ENCODE measurements around the gene OR11L1.

The OR11L1 gene

DNA sequence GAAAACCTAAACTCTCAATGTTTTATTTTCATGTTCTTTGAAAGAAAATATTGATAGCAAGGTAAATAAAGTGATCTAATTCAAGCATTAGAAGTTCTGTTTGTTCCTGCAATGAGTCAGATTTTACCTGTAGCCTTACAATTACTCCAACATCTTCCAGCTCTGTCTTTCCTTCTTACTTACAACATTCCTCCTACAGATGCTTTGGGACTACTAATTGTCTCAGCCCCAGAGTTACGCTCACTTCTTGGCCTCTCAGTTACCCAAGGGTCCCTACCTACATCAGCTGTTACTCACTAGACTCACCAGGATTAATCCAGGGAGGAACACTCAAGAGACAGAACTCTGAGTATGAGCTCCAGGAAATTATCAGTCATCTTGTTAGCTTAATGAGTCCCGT, 44.2 kb downstream of the OR11L1 start:
- DNase-seq, result no peak

Data from stimulated activated CD4-positive, alpha-beta T cell treated with anti-CD3 and anti-CD28 coated beads, Interleukin-4, amount 100 ng/mL, for 4 hours (primary cell).